A549 (cell line): Measurements from ENCODE around the gene PRR7. TPM values are rescaled to one million over a fixed set of nuclear protein-coding genes. Genes with fewer than 3 reads are reported as not detected.
A peak's percentile ranks its signal among the peaks of the same experiment; 100 is the strongest.

Source experiments
- ATAC-seq, 2 experiments: fragments of 200-7000 bp in 1 of 2; fragments of >200 bp in 1 of 2; cut with Nextera tagmentation in 1 of 2; cut with Tn5 transposase in 1 of 2; 3 replicates each; pipeline versions ENCODE4 v1.8.0 to v1.9.1; 2018 to 2020; ENCODE audit warnings: mild to moderate bottlenecking in 1 of 2, moderate library complexity in 1 of 2
- CTCF ChIA-PET: fragments of 300-600 bp; sonication (Branson Sonifier 250); formaldehyde crosslinking; extraction: SDS; loops from one replicate; lab custom pipeline; 2021; ENCODE audit warnings: antibody characterized with exemption, inconsistent platforms; lab: Yijun Ruan, JAX
- POLR2A ChIA-PET: fragments of 350-600 bp; formaldehyde crosslinking; extraction: SDS; loops from one replicate; lab custom pipeline; 2021; ENCODE audit warnings: antibody characterized with exemption, inconsistent platforms; lab: Yijun Ruan, JAX
- DNase-seq, 2 experiments: peaks; one replicate each; pipeline versions ENCODE4 v3.0.0 to v3.0.0-alpha.2; 2011 to 2016; ENCODE audit warnings: low read depth in 1 of 2, low spot score in 1 of 2
- FAIRE-seq: peaks from 2 replicates; lab custom pipeline; 2011; peaks lifted over from hg19 to GRCh38; lab: Jason Lieb, UNC
- H3K27ac ChIP-seq, 2 experiments: fragments of >200 bp; sonication (Bioruptor Twin); formaldehyde crosslinking; 3 replicates each; pipeline ENCODE4 v1.5.1; 2016 to 2017
- H3K4me1 ChIP-seq: fragments of >200 bp; sonication (Bioruptor Twin); formaldehyde crosslinking; 3 replicates; pipeline ENCODE4 v1.6.1; 2016
- H3K4me2 ChIP-seq: fragments of >200 bp; sonication (Bioruptor Twin); formaldehyde crosslinking; 3 replicates; pipeline ENCODE4 v1.6.1; 2016
- H3K4me3 ChIP-seq: fragments of >200 bp; sonication (Bioruptor Twin); formaldehyde crosslinking; 3 replicates; pipeline ENCODE4 v1.5.1; 2016
- H3K9me3 ChIP-seq: fragments of >200 bp; sonication (Bioruptor Twin); formaldehyde crosslinking; 3 replicates; pipeline ENCODE4 v1.6.1; 2016
- CEBPB ChIP-seq, 2 experiments: fragments of >200 bp in 1 of 2; sonication (Bioruptor Twin) in 1 of 2; formaldehyde crosslinking in 1 of 2; IDR thresholded peaks; 2 replicates each; pipeline ENCODE4 v1.6.1; 2012 to 2016
- FOSL2 ChIP-seq, 2 experiments: fragments of 450-650 bp in 1 of 2; fragments of >200 bp in 1 of 2; sonication (Bioruptor Twin) in 1 of 2; formaldehyde crosslinking; IDR thresholded peaks; 2 replicates each; pipeline versions ENCODE4 v1.5.0 to v1.6.1; 2016 to 2020; ENCODE audit warnings: mild to moderate bottlenecking in 1 of 2, moderate library complexity in 1 of 2
- KDM1A ChIP-seq: fragments of 200-600 bp; sonication (generic); IDR thresholded peaks from 2 replicates; pipeline ENCODE4 v1.6.1; 2016; ENCODE audit warnings: low read depth, mild to moderate bottlenecking
- POLR2A ChIP-seq: IDR thresholded peaks from 2 replicates; pipeline ENCODE4 v1.6.1; 2012; ENCODE audit warnings: mild to moderate bottlenecking, low read length
- POLR2AphosphoS2 ChIP-seq: conservative IDR thresholded peaks from 2 replicates; pipeline ENCODE4 v1.6.1; 2012; ENCODE audit warnings: low read length, improper control_type of control experiment, inconsistent platforms
- RAD21 ChIP-seq, 2 experiments: fragments of >200 bp in 1 of 2; sonication (Bioruptor Twin) in 1 of 2; formaldehyde crosslinking in 1 of 2; IDR thresholded peaks in 1 of 2; conservative IDR thresholded peaks in 1 of 2; 2 replicates in 1 of 2; 3 replicates in 1 of 2; pipeline ENCODE4 v1.6.1; 2012 to 2018; ENCODE audit warnings: inconsistent platforms in 1 of 2
- RCOR1 ChIP-seq: fragments of 150-350 bp; IDR thresholded peaks from 2 replicates; pipeline ENCODE4 v1.6.1; 2014; ENCODE audit warnings: antibody characterized with exemption, low read length, low read depth
- ZC3H11A ChIP-seq: fragments of 450-650 bp; IDR thresholded peaks from 2 replicates; pipeline ENCODE4 v1.6.1; 2014; ENCODE audit warnings: antibody characterized with exemption, mild to moderate bottlenecking
- ZNF302 ChIP-seq: fragments of 250-450 bp; sonication (Bioruptor Pico); IDR thresholded peaks from 2 replicates; pipeline ENCODE4 v1.9.0; 2021; ENCODE audit warnings: inconsistent platforms, mild to moderate bottlenecking, moderate library complexity
- WGBS: methylation state at CpG from one replicate; pipeline ENCODE4 v1.1.6; 2017; ENCODE audit errors: missing lambda C conversion rate; 5-methylcytosine and 5-hydroxymethylcytosine counted together
- polyA plus RNA-seq, 4 experiments: library from polyadenylated mRNA; depleted of rRNA in 3 of 4; stranded (reverse); fragments of >200 nt; fragmentation: RNase III in 1 of 4; extraction: RNeasy Plus Mini Kit Qiagen cat#74134 plus additional on column Dnase treatment in 1 of 4; gene quantifications; 2 replicates in 3 of 4; 3 replicates in 1 of 4; pipeline ENCODE4 v1.2.3, GENCODE V29; 2011 to 2017
- TF ChIP-seq, protein P1 (sequence below): IDR thresholded peaks from 2 replicates; pipeline ENCODE4 v1.6.1; 2012
- TF ChIP-seq, protein P2 (sequence below): fragments of 250-450 bp; sonication (Bioruptor Pico); IDR thresholded peaks from 2 replicates; pipeline ENCODE4 v1.5.0; 2020; ENCODE audit warnings: low read depth, mild to moderate bottlenecking, moderate library complexity
- TF ChIP-seq, protein P3 (sequence below): fragments of 450-650 bp; IDR thresholded peaks from 2 replicates; pipeline ENCODE4 v1.6.1; 2014; ENCODE audit warnings: antibody characterized with exemption
- TF ChIP-seq, protein P4 (sequence below): fragments of 200-600 bp; sonication (generic); IDR thresholded peaks from 2 replicates; pipeline ENCODE4 v1.6.1; 2016; ENCODE audit warnings: antibody characterized with exemption, mild to moderate bottlenecking, moderate library complexity

The PRR7 gene
- polyA plus RNA-seq, 2 of the 4 experiments (the other 2 are of a cell fraction): 2.2 to 11.0 TPM

DNA sequence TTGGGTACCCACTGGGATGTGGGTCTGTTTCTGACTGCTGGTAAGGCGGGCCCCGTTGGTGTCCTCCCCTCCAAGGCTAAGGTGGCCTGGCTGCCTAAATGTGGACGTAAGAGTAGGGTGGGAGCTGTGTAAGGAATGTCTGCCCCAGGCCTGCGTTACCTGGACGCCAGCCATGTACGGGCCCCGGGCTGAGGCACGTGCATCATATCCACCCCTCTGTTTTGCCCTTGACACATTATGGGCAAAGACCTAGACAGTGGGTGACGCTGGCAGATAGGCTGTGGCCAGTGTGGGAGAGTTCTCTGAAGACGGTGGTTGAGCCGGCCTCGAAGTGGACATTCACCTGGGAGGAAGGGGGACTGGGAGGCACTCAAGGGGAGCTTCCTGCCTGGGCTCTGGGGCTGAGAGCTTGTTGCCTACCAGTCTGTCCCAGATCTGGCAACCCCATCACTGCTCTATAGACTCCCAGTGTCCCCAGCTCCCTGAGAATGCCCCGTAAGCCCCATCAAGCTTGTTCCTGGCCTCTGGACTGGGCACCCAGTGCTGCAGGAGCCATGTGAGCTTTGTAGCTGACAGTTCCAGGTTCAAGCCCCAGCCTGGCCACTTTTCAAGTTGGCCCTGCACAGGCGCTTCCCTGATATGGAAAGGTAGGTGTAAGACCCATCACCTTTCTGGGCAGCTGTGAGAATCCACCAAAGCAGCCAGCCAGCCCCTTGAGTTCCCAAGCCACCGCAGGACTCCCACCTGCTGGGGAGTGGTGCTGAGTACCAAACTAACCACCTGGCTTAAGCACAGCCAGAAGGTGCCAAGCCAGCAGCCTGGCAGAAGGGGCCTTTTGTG lies 3.2 kb upstream of the PRR7 start:
- DNase-seq (no peak), FAIRE-seq (no peak)
- H3K4me3 ChIP-seq: no peak overlapping the region
- TF ChIP-seq ZC3H11A: no peak
- TF ChIP-seq CEBPB (IDR thresholded peaks at IDR 0.05): no peak
- peak; percentile 39; the same call in 1 of the 2 replicates for TF ChIP-seq POLR2AphosphoS2
- TF ChIP-seq RAD21 (conservative IDR thresholded peaks at IDR 0.05 in 1 of 2, IDR thresholded peaks at IDR 0.05 in 1 of 2): no peak
- TF ChIP-seq POLR2A: no peak
- TF ChIP-seq, all 56 proteins: peak for 1
- Histone ChIP-seq H3K4me2 (no peak overlapping the region), H3K4me1 (peaks cover 11% of the 10 kb centered on the region), H3K27ac (no peak overlapping the region), H3K9me3 (no peaks in the 10 kb centered on the region)
- ChIA-PET POLR2A (interaction anchor here (0.5 to 1.2 kb wide), 2 partner anchors 17 to 89 kb away, joined by 3 to 8 read pairs; partner anchors contain the start of gene GRK6), CTCF (interaction anchor here (1.2 to 25.5 kb wide), 5 partner anchors 10 to 73 kb away, joined by 3 to 871 read pairs (median 354); partner anchors contain the start of genes F12, GRK6, PDLIM7 and PFN3)
- WGBS: 92% methylated on average over 14 of the region's 15 CpGs
- no peak for ATAC-seq

DNA sequence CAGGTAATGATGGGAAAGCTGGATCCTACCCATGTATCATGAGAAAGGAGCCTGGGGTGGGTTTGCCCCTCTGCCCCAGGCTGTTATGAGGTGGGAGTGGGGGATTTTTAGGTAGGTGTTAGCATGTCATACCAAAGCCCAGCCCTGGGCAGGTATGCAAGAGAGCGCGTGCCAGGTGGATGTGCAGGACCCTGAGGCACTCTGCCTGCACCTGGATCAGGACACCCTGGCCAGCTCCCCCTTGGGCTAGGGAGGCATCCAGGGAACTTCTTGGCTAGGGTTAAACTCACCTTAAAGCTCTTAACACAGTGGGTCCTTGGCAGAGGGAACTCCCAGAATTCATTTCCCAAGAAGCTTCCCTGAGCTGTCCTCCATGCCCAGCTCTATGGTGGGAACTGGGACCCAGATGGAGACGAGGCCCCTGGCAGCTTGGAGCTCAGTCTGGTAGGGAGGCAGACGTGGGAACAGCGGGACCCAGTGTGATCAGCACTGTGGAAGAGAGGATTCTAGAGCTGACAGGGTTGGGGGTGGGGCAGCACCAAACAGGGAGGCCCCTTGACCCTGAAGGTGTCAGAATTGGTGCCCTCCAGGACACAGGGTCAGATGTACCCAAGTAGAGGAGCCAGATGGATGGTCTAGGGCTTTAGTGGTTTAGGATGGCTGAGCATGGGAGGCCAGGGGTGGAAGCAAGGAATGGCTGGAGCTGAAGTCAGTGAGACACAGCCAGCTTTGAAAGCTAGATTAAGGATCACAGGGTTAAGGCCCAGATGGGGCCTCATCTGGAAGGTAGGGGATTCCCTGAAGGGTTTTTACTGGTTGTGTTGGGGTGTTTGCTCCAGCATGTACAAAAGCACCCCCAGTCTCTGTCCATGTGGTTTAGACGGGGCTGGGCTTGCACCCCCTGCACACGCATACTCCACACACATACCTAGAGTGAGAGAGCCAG lies 2.2 kb upstream of the PRR7 start:
- CTCF ChIA-PET: interaction anchor here (1.2 to 25.5 kb wide), 7 partner anchors 9 to 134 kb away, joined by 3 to 871 read pairs (median 142); partner anchors contain the start of genes F12, GRK6, PDLIM7 and PFN3
- Histone ChIP-seq H3K4me2 (no peak overlapping the region), H3K27ac (no peak overlapping the region), H3K9me3 (no peaks in the 10 kb centered on the region), H3K4me1 (peaks cover 21% of the 10 kb centered on the region)
- DNase-seq (no peak), ATAC-seq (no peak)
- TF ChIP-seq, protein P1, sequence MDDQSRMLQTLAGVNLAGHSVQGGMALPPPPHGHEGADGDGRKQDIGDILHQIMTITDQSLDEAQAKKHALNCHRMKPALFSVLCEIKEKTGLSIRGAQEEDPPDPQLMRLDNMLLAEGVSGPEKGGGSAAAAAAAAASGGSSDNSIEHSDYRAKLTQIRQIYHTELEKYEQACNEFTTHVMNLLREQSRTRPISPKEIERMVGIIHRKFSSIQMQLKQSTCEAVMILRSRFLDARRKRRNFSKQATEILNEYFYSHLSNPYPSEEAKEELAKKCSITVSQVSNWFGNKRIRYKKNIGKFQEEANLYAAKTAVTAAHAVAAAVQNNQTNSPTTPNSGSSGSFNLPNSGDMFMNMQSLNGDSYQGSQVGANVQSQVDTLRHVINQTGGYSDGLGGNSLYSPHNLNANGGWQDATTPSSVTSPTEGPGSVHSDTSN: no peak; the same call in 1 of the 2 replicates
- TF ChIP-seq, protein P2, sequence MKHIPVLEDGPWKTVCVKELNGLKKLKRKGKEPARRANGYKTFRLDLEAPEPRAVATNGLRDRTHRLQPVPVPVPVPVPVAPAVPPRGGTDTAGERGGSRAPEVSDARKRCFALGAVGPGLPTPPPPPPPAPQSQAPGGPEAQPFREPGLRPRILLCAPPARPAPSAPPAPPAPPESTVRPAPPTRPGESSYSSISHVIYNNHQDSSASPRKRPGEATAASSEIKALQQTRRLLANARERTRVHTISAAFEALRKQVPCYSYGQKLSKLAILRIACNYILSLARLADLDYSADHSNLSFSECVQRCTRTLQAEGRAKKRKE (CRISPR knock-in tag): no peak
- TF ChIP-seq POLR2AphosphoS2: 0 out of 2 replicates have a peak, but pooled peaks have one; percentile 21
- TF ChIP-seq, all 56 proteins: peak for 1
- POLR2A ChIA-PET: interaction anchor here (1.2 kb wide), 1 partner anchor 18 kb away, joined by 8 read pairs; the partner anchor contains the start of gene GRK6
- no peak for FAIRE-seq
- WGBS: 98% methylated on average over 6 of the region's 7 CpGs
- H3K4me3 ChIP-seq: no peak overlapping the region

DNA sequence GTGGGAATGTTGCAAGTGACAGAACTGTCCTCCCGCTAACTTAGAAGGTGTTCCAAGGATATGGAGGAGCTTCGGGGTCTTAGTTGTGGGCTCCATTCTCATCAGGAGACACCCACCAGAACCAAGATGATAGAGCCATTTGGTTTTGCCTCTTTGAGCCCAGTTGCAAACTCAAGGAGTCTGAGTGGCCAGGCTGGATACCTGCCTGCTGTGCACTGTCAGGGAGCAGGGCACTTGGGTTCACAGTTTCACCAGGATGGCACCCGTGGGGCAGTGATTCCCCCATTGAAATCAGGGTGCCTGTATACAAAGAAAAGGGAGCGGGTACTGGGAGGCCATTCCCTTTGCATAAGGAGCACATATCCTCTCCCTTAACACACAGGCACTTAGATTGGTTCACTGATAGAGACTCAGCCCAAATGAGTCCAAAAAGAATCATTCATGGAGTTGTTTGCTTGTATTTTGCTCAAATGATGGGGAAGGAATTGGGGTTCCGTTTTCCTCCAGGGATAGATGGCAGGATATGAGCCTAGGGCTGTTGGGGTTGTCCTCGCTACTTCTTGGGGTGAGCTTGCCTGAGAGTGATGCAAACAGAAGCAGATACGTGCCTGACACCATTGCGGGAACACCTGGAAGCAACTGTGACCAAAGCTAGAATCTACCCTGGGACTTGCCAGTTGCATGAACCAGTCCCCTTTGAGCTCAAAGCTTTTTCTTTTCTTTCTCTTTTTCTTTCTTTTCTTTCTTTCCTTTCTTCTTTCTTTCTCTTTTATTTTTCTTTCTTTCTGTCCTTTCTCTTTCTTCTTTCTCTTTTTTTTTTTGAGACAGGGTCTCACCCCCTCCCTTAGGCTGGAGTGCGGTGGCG lies 1.3 kb upstream of the PRR7 start:
- H3K4me2 ChIP-seq: peak overlapping the region; percentile 96; the same call in 2 of the 3 replicates
- H3K9me3 ChIP-seq: no peaks in the 10 kb centered on the region
- DNase-seq (no peak), ATAC-seq (no peak), FAIRE-seq (no peak)
- ChIA-PET POLR2A (interaction anchor here (0.7 to 3.5 kb wide), 2 partner anchors 19 to 312 kb away, joined by 3 to 41 read pairs; partner anchors contain the start of gene GRK6), CTCF (interaction anchor here (1.4 to 25.5 kb wide), 6 partner anchors 8 to 135 kb away, joined by 3 to 871 read pairs (median 248); partner anchors contain the start of genes F12, GRK6, PDLIM7 and PFN3)
- WGBS: 94% methylated on average over 10 of the region's 10 CpGs
- H3K27ac ChIP-seq: no peak overlapping the region
- TF ChIP-seq ZNF302 (CRISPR knock-in tag) (no peak), RCOR1 (no peak), FOSL2 (IDR thresholded peaks at IDR 0.05) (no peak), FOSL2 (CRISPR knock-in tag; IDR thresholded peaks at IDR 0.05) (no peak), KDM1A (no peak), CEBPB (IDR thresholded peaks at IDR 0.05) (no peak)
- TF ChIP-seq, protein P2 (CRISPR knock-in tag): no peak
- TF ChIP-seq, protein P3, sequence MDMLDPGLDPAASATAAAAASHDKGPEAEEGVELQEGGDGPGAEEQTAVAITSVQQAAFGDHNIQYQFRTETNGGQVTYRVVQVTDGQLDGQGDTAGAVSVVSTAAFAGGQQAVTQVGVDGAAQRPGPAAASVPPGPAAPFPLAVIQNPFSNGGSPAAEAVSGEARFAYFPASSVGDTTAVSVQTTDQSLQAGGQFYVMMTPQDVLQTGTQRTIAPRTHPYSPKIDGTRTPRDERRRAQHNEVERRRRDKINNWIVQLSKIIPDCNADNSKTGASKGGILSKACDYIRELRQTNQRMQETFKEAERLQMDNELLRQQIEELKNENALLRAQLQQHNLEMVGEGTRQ: no peak
- TF ChIP-seq, protein P4, sequence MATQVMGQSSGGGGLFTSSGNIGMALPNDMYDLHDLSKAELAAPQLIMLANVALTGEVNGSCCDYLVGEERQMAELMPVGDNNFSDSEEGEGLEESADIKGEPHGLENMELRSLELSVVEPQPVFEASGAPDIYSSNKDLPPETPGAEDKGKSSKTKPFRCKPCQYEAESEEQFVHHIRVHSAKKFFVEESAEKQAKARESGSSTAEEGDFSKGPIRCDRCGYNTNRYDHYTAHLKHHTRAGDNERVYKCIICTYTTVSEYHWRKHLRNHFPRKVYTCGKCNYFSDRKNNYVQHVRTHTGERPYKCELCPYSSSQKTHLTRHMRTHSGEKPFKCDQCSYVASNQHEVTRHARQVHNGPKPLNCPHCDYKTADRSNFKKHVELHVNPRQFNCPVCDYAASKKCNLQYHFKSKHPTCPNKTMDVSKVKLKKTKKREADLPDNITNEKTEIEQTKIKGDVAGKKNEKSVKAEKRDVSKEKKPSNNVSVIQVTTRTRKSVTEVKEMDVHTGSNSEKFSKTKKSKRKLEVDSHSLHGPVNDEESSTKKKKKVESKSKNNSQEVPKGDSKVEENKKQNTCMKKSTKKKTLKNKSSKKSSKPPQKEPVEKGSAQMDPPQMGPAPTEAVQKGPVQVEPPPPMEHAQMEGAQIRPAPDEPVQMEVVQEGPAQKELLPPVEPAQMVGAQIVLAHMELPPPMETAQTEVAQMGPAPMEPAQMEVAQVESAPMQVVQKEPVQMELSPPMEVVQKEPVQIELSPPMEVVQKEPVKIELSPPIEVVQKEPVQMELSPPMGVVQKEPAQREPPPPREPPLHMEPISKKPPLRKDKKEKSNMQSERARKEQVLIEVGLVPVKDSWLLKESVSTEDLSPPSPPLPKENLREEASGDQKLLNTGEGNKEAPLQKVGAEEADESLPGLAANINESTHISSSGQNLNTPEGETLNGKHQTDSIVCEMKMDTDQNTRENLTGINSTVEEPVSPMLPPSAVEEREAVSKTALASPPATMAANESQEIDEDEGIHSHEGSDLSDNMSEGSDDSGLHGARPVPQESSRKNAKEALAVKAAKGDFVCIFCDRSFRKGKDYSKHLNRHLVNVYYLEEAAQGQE: no peak
- peaks cover 21% of the 10 kb centered on the region for H3K4me1 ChIP-seq
- H3K4me3 ChIP-seq: no peak overlapping the region
